Activated T-cell treated with anti-CD3 and anti-CD28 coated beads, Interleukin-2, amount 50 U/mL, for 72 hours (primary cell): ENCODE results near the gene RASSF10. TPM values are rescaled to one million over a fixed set of nuclear protein-coding genes. Genes with fewer than 3 reads are reported as not detected.

Source experiments
- ATAC-seq, 2 donors: fragments of 150-1000 bp; cut with Tn5 transposase; replicated peaks in 1 of 2; 2 replicates each; pipeline ENCODE4 v1.10.0; 2021; ENCODE audit warnings: moderate library complexity in 2 of 2, mild to moderate bottlenecking in 1 of 2
- DNase-seq, 2 donors: peaks; one replicate each; pipeline ENCODE4 v3.0.0; 2021 to 2022; ENCODE audit warnings: mixed read lengths in 1 of 2
- H3K27ac Mint-ChIP-seq: one replicate; pipeline ENCODE4 v1.8.0; 2022; ENCODE audit warnings: mild to moderate bottlenecking, moderate library complexity, mixed read lengths
- H3K27me3 Mint-ChIP-seq: one replicate; pipeline ENCODE4 v1.8.0; 2022; ENCODE audit warnings: low read depth, mixed read lengths
- H3K36me3 Mint-ChIP-seq, 2 donors: one replicate each; pipeline ENCODE4 v1.8.0; 2022; ENCODE audit warnings: mixed read lengths in 2 of 2, mild to moderate bottlenecking in 1 of 2; ENCODE audit not compliant: insufficient read depth in 2 of 2
- H3K4me1 Mint-ChIP-seq: one replicate; pipeline ENCODE4 v1.8.0; 2022; ENCODE audit warnings: low read depth, mixed read lengths
- H3K4me3 Mint-ChIP-seq, 2 donors: one replicate each; pipeline ENCODE4 v1.8.0; 2022; ENCODE audit warnings: mild to moderate bottlenecking in 2 of 2, mixed read lengths in 2 of 2, moderate library complexity in 2 of 2
- H3K9me3 Mint-ChIP-seq, 2 donors: one replicate each; pipeline ENCODE4 v1.8.0; 2022; ENCODE audit warnings: mixed read lengths in 2 of 2
- total RNA-seq, 2 donors: library from RNA; stranded (reverse); gene quantifications; one replicate each; pipeline ENCODE4 v1.2.3, GENCODE V29; 2022

Gene RASSF10
- total RNA-seq, 2 donors from 2014 or later = 0.09 TPM; not detected in 1

- Mint-ChIP-seq H3K4me1 (no peaks in the 10 kb centered on the region), H3K27ac (no peak overlapping the region), H3K4me3 (no peak overlapping the region), H3K9me3 (peaks cover 0 to 2% of the 10 kb centered on the region in 2 donors), H3K36me3 (no peaks in the 10 kb centered on the region), H3K27me3 (peaks cover 59% of the 10 kb centered on the region)
- no peak for ATAC-seq
- DNase-seq = no peak
Measured at GRCh38 chr11:13013054-13013488, 4.0 kb downstream of the RASSF10 start.

GRCh38 chr11:13015753-13016152 is 6.6 kb downstream of the RASSF10 start:
- no peaks in the 10 kb centered on the region for H3K36me3 Mint-ChIP-seq
- DNase-seq (no peak), ATAC-seq (no peak)
- no peak overlapping the region for H3K4me3 Mint-ChIP-seq
- H3K9me3 Mint-ChIP-seq = peaks cover 0 to 2% of the 10 kb centered on the region in 2 donors
- no peaks in the 10 kb centered on the region for H3K4me1 Mint-ChIP-seq
- H3K27ac Mint-ChIP-seq = no peak overlapping the region
- peaks cover 56% of the 10 kb centered on the region for H3K27me3 Mint-ChIP-seq

- no peak overlapping the region for H3K4me3 Mint-ChIP-seq
- H3K9me3 Mint-ChIP-seq = peaks cover 0 to 2% of the 10 kb centered on the region in 2 donors
- H3K27ac Mint-ChIP-seq = no peak overlapping the region
- H3K4me1 Mint-ChIP-seq = no peaks in the 10 kb centered on the region
- H3K27me3 Mint-ChIP-seq = peaks cover 51% of the 10 kb centered on the region
- no peaks in the 10 kb centered on the region for H3K36me3 Mint-ChIP-seq
- ATAC-seq (no peak), DNase-seq (no peak)
Measured at GRCh38 chr11:13016415-13016814, 7.3 kb downstream of the RASSF10 start.

DNA sequence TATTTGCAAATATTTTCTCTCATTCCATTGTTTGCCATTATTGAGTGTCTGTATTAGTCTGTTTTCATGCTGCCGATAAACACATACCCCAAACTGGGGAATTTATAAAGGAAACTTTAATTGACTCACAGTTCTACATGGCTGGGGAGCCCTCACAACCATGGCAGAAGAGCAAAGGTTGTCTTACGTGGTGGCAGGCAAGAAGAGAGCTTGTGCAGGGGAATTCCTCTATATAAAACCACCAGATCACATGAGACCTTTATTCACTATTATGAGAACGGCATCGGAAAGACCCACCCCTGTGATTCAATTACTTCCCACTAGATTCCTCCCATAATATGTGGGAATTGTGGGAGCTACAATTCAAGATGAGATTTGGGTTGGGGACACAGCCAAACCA is 10.2 kb downstream of the RASSF10 start:
- DNase-seq = no peak
- Mint-ChIP-seq H3K4me1 (no peaks in the 10 kb centered on the region), H3K4me3 (no peak overlapping the region), H3K9me3 (peaks cover 0 to 2% of the 10 kb centered on the region in 2 donors), H3K36me3 (no peaks in the 10 kb centered on the region), H3K27ac (no peak overlapping the region), H3K27me3 (peaks cover 42% of the 10 kb centered on the region)
- ATAC-seq = no peak

DNA sequence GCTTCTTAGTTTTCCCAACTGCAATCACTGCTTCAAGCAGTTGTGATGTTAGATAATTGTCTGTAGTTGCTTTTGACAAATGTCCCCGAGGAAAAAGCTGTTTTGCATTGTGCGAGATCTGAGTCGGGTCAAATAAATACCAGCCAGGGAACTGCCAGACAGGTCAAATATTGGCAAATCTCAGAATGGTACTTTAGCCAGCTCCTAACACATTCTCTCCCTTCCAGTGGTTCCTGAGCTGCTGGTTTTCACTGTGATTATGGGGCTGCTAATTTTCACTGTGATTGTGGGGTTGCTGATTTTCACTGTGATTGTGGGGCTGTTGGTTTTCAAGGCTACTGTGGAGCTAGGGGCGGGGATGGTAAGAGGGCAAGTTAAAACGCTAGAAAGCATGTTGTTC is 14.3 kb downstream of the RASSF10 start:
- Mint-ChIP-seq H3K4me1 (no peaks in the 10 kb centered on the region), H3K27ac (no peak overlapping the region), H3K4me3 (no peak overlapping the region), H3K9me3 (no peaks in the 10 kb centered on the region), H3K27me3 (peaks cover 21% of the 10 kb centered on the region), H3K36me3 (no peaks in the 10 kb centered on the region)
- no peak for ATAC-seq
- no peak for DNase-seq

GRCh38 chr11:13026722-13027121 is 17.6 kb downstream of the RASSF10 start:
- H3K27ac Mint-ChIP-seq = no peak overlapping the region
- H3K36me3 Mint-ChIP-seq = no peaks in the 10 kb centered on the region
- no peak overlapping the region for H3K4me3 Mint-ChIP-seq
- H3K27me3 Mint-ChIP-seq = peaks cover 16% of the 10 kb centered on the region
- DNase-seq = no peak
- ATAC-seq = no peak
- H3K4me1 Mint-ChIP-seq = no peaks in the 10 kb centered on the region
- H3K9me3 Mint-ChIP-seq = no peaks in the 10 kb centered on the region

DNA sequence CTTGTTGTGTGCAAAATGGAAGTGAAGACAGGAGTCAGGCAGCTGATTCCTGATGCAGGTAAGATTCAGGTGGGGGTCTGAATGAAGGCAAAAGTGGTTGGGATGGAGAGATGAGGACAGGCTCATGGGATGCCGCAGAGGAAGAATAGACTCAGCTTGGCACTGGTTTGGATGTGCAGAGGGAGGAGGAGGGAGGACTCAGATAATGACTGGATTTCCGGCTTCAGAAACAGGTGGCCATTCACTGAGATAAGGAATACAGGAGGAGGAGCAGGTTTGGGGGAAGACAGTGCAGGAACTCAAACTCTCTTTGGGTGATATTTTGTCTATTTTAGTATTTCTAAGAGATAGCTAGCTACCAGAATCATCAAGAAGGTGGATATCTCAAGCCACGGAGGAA is 19.2 kb downstream of the RASSF10 start:
- no peak overlapping the region for H3K4me3 Mint-ChIP-seq
- H3K27ac Mint-ChIP-seq = no peak overlapping the region
- ATAC-seq (no peak), DNase-seq (no peak)
- H3K4me1 Mint-ChIP-seq = no peaks in the 10 kb centered on the region
- no peaks in the 10 kb centered on the region for H3K36me3 Mint-ChIP-seq
- peaks cover under 1% of the 10 kb centered on the region for H3K27me3 Mint-ChIP-seq
- no peaks in the 10 kb centered on the region for H3K9me3 Mint-ChIP-seq

- peaks cover 2% of the 10 kb centered on the region for H3K27me3 Mint-ChIP-seq
- H3K36me3 Mint-ChIP-seq = no peaks in the 10 kb centered on the region
- H3K4me3 Mint-ChIP-seq = no peak overlapping the region
- no peak overlapping the region for H3K27ac Mint-ChIP-seq
- no peaks in the 10 kb centered on the region for H3K9me3 Mint-ChIP-seq
- DNase-seq = no peak
- no peaks in the 10 kb centered on the region for H3K4me1 Mint-ChIP-seq
- ATAC-seq = no peak
Measured at GRCh38 chr11:13029872-13030271, 20.8 kb downstream of the RASSF10 start.

GRCh38 chr11:13030857-13031256 is 21.7 kb downstream of the RASSF10 start:
- H3K4me3 Mint-ChIP-seq = no peak overlapping the region
- no peak overlapping the region for H3K27ac Mint-ChIP-seq
- H3K4me1 Mint-ChIP-seq = no peaks in the 10 kb centered on the region
- DNase-seq (no peak), ATAC-seq (no peak)
- no peaks in the 10 kb centered on the region for H3K9me3 Mint-ChIP-seq
- H3K36me3 Mint-ChIP-seq = no peaks in the 10 kb centered on the region
- peaks cover 12% of the 10 kb centered on the region for H3K27me3 Mint-ChIP-seq

DNA sequence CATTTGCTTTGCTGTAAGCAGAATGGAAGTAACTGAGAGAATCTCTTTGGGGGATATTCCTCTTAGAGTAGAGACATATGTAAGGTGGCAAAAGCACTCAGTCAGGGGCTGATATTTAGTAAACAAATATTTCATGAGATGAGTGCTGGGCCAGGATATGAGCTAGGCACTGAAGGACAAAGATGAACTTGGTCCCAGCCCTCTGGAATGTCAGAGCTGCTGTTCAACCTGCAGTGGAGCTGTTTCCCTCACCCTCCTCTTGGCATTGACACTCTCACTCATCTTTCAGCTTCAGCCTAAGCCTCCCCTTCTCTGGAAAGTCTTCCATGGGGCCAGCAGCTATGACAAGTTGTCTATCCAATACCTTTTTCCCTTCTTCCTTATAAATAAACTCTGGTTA is 22.2 kb downstream of the RASSF10 start:
- no peaks in the 10 kb centered on the region for H3K36me3 Mint-ChIP-seq
- peaks cover 12% of the 10 kb centered on the region for H3K27me3 Mint-ChIP-seq
- H3K27ac Mint-ChIP-seq = no peak overlapping the region
- H3K4me1 Mint-ChIP-seq = no peaks in the 10 kb centered on the region
- ATAC-seq (no peak), DNase-seq (no peak)
- no peak overlapping the region for H3K4me3 Mint-ChIP-seq
- no peaks in the 10 kb centered on the region for H3K9me3 Mint-ChIP-seq

GRCh38 chr11:13033760-13034533 is 24.8 kb downstream of the RASSF10 start:
- Mint-ChIP-seq H3K4me1 (no peaks in the 10 kb centered on the region), H3K36me3 (no peaks in the 10 kb centered on the region), H3K9me3 (no peaks in the 10 kb centered on the region), H3K27ac (no peak overlapping the region), H3K4me3 (no peak overlapping the region), H3K27me3 (peaks cover 30% of the 10 kb centered on the region)
- DNase-seq (no peak), ATAC-seq (no peak)

DNA sequence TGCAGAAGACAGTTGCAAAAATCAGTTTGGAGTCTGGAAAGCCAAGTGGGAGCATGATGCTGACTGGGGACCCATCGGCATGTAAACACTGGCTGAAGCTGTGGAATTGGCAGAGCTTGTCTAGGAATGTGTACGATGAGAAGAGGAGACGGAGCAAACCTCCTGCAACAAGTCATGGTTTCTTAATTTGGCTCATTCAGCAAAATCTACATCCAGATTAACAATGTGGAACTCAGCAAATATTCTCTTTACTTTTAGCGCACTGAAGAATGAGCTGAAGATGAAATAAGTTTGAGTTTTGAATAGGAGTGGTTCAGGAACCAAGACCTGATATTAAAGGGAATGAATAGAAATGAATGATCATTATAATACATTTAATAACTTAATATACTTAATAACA is 26.6 kb downstream of the RASSF10 start:
- peaks cover 40% of the 10 kb centered on the region for H3K27me3 Mint-ChIP-seq

DNA sequence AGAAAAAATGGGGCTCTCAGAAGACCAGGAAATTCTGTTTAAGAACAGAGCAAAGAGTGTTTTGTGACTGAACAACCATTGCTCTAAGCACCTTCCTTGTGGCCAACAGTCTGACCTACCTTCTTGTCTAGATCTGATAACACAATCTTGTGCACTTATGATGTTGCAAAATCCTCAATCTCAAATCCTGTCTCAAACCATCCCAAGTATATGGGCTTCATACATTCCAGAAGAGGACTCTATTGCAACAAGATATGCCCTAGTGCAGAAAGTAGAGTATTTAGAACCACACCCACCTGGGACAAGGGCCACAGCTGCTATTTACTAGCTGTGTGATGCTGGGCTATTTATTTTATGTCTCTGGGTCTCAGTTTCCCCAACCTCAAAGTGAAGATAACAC is 27.1 kb downstream of the RASSF10 start:
- H3K36me3 Mint-ChIP-seq = no peaks in the 10 kb centered on the region
- DNase-seq (no peak), ATAC-seq (no peak)
- H3K27me3 Mint-ChIP-seq = peaks cover 40% of the 10 kb centered on the region
- no peaks in the 10 kb centered on the region for H3K4me1 Mint-ChIP-seq
- H3K9me3 Mint-ChIP-seq = no peaks in the 10 kb centered on the region
- H3K4me3 Mint-ChIP-seq = no peak overlapping the region
- no peak overlapping the region for H3K27ac Mint-ChIP-seq

More for the DNA sequence above, 26.6 kb downstream of the RASSF10 start:
- Mint-ChIP-seq H3K36me3 (no peaks in the 10 kb centered on the region), H3K27ac (no peak overlapping the region), H3K9me3 (no peaks in the 10 kb centered on the region), H3K4me3 (no peak overlapping the region), H3K4me1 (no peaks in the 10 kb centered on the region)
- DNase-seq (no peak), ATAC-seq (no peak)

DNA sequence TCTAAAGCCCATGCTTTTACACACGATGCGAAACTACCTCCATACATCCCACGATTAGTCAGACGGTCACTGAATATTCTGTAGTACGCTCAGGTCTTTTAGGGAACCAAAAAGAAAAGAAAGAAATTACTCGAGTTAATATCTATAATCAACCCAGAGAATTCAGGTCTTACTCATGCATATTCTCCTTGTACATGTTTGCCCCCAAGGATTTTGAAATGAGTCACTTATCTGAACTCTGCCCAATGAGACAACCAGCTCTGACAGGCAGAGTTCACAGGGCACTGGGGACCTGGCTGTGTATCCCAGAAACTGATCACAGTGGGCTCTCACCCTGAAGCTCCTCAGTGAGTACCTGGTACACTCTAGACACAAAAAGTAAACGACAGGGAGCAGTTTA is 29.2 kb downstream of the RASSF10 start:
- Mint-ChIP-seq H3K9me3 (no peaks in the 10 kb centered on the region), H3K4me3 (no peak overlapping the region), H3K27ac (no peak overlapping the region), H3K27me3 (peaks cover 46% of the 10 kb centered on the region), H3K36me3 (no peaks in the 10 kb centered on the region), H3K4me1 (no peaks in the 10 kb centered on the region)
- DNase-seq = no peak
- no peak for ATAC-seq
